H9 (cell line): ENCODE data around the gene MCF2L. TPM values are rescaled to one million over a fixed set of nuclear protein-coding genes. Genes with fewer than 3 reads are reported as not detected.

Experiments used
- DNase-seq: peaks from one replicate; pipeline ENCODE4 v3.0.0-alpha.2; 2017
- H2AFZ ChIP-seq: one replicate; pipeline ENCODE4 v1.6.1; 2013; ENCODE audit warnings: mild to moderate bottlenecking, low read length, control low read depth, moderate library complexity
- H2AK5ac ChIP-seq: 2 replicates; pipeline ENCODE4 v1.6.1; 2013; ENCODE audit warnings: low read length, control low read depth, mixed read lengths; ENCODE audit not compliant: insufficient read length
- H2BK120ac ChIP-seq: one replicate; pipeline ENCODE4 v1.6.1; 2013; ENCODE audit warnings: low read depth, mild to moderate bottlenecking, low read length, control low read depth, inconsistent platforms; ENCODE audit not compliant: poor library complexity, severe bottlenecking
- H2BK12ac ChIP-seq: 2 replicates; pipeline ENCODE4 v1.6.1; 2013; ENCODE audit warnings: low read length, control low read depth, mixed read lengths, low read depth; ENCODE audit not compliant: insufficient read length
- H2BK15ac ChIP-seq: 2 replicates; pipeline ENCODE4 v1.6.1; 2013; ENCODE audit warnings: low read depth, low read length, control low read depth
- H2BK20ac ChIP-seq: one replicate; pipeline ENCODE4 v1.6.1; 2013; ENCODE audit warnings: low read depth, mild to moderate bottlenecking, low read length, control low read depth, inconsistent platforms; ENCODE audit not compliant: poor library complexity, severe bottlenecking
- H2BK5ac ChIP-seq: 2 replicates; pipeline ENCODE4 v1.6.1; 2013; ENCODE audit warnings: low read length, control low read depth, mixed read lengths; ENCODE audit not compliant: insufficient read length
- H3K14ac ChIP-seq: 2 replicates; pipeline ENCODE4 v1.6.1; 2013; ENCODE audit warnings: low read length, control low read depth; ENCODE audit not compliant: insufficient read depth
- H3K18ac ChIP-seq: 2 replicates; pipeline ENCODE4 v1.6.1; 2013; ENCODE audit warnings: low read depth, mild to moderate bottlenecking, mixed read lengths, low read length, control low read depth; ENCODE audit not compliant: insufficient read length
- H3K23ac ChIP-seq: 2 replicates; pipeline ENCODE4 v1.6.1; 2013; ENCODE audit warnings: low read length, control low read depth, mixed read lengths, low read depth; ENCODE audit not compliant: insufficient read length
- H3K23me2 ChIP-seq: 2 replicates; pipeline ENCODE4 v1.6.1; 2013; ENCODE audit warnings: low read depth, mild to moderate bottlenecking, mixed read lengths, low read length, control low read depth; ENCODE audit not compliant: insufficient read length, poor library complexity, severe bottlenecking
- H3K27ac ChIP-seq: 2 replicates; pipeline ENCODE4 v1.5.1; 2013; ENCODE audit warnings: low read length, control low read depth, mixed read lengths, low read depth; ENCODE audit not compliant: insufficient read length
- H3K27me3 ChIP-seq: 2 replicates; pipeline ENCODE4 v1.6.1; 2013; ENCODE audit warnings: low read length, control low read depth, inconsistent platforms; ENCODE audit not compliant: insufficient read depth
- H3K4ac ChIP-seq: 2 replicates; pipeline ENCODE4 v1.6.1; 2013; ENCODE audit warnings: low read depth, mild to moderate bottlenecking, control low read depth, inconsistent platforms, low read length, moderate library complexity
- H3K4me1 ChIP-seq: 2 replicates; pipeline ENCODE4 v1.6.1; 2013; ENCODE audit warnings: low read length, control low read depth, inconsistent platforms; ENCODE audit not compliant: insufficient read depth
- H3K4me2 ChIP-seq: 2 replicates; pipeline ENCODE4 v1.6.1; 2013; ENCODE audit warnings: low read length, control low read depth, mixed read lengths; ENCODE audit not compliant: insufficient read length, insufficient read depth
- H3K56ac ChIP-seq: 2 replicates; pipeline ENCODE4 v1.6.1; 2013; ENCODE audit warnings: low read depth, mild to moderate bottlenecking, mixed read lengths, low read length, control low read depth; ENCODE audit not compliant: insufficient read length
- H3K79me1 ChIP-seq: 2 replicates; pipeline ENCODE4 v1.6.1; 2013; ENCODE audit warnings: low read depth, mild to moderate bottlenecking, moderate library complexity, low read length, control low read depth, inconsistent platforms; ENCODE audit not compliant: insufficient read depth, poor library complexity, severe bottlenecking
- H3K79me2 ChIP-seq: 2 replicates; pipeline ENCODE4 v1.6.1; 2013; ENCODE audit warnings: low read length, control low read depth, inconsistent platforms; ENCODE audit not compliant: insufficient read depth
- H3K9ac ChIP-seq: 2 replicates; pipeline ENCODE4 v1.6.1; 2013; ENCODE audit warnings: low read length, control low read depth, mixed read lengths; ENCODE audit not compliant: insufficient read length; ENCODE audit errors: extremely low read depth
- H3K9me3 ChIP-seq: one replicate; pipeline ENCODE4 v1.6.1; 2013; ENCODE audit warnings: low read depth, low read length, inconsistent platforms; ENCODE audit not compliant: control insufficient read depth
- H3T11ph ChIP-seq: one replicate; pipeline ENCODE4 v1.6.1; 2013; ENCODE audit warnings: mild to moderate bottlenecking, low read length, control low read depth, inconsistent platforms
- H4K20me1 ChIP-seq: one replicate; pipeline ENCODE4 v1.6.1; 2013; ENCODE audit not compliant: control insufficient read depth, insufficient read length, insufficient read depth
- H4K5ac ChIP-seq: 2 replicates; pipeline ENCODE4 v1.6.1; 2013; ENCODE audit warnings: low read depth, mild to moderate bottlenecking, mixed read lengths, low read length, control low read depth; ENCODE audit not compliant: insufficient read length
- H4K8ac ChIP-seq: replicated peaks from 2 replicates; pipeline ENCODE4 v1.6.1; 2013; ENCODE audit warnings: low read length, control low read depth, mixed read lengths, low read depth; ENCODE audit not compliant: insufficient read length
- H4K91ac ChIP-seq: 2 replicates; pipeline ENCODE4 v1.6.1; 2013; ENCODE audit warnings: low read depth, mild to moderate bottlenecking, moderate library complexity, mixed read lengths, low read length, control low read depth; ENCODE audit not compliant: insufficient read length
- H3K27ac Mint-ChIP-seq, 3 experiments: 2 replicates in 2 of 3; 3 replicates in 1 of 3; pipeline ENCODE4 v1.8.0; 2020 to 2021; ENCODE audit warnings: mixed read lengths in 3 of 3, mild to moderate bottlenecking in 1 of 3, moderate library complexity in 1 of 3
- H3K27me3 Mint-ChIP-seq: 2 replicates; pipeline ENCODE4 v1.8.0; 2021; ENCODE audit warnings: low read depth, mild to moderate bottlenecking, moderate library complexity, mixed read lengths
- H3K36me3 Mint-ChIP-seq, 3 experiments: 2 replicates in 2 of 3; 3 replicates in 1 of 3; pipeline ENCODE4 v1.8.0; 2020 to 2021; ENCODE audit warnings: low read depth in 3 of 3, mixed read lengths in 3 of 3; ENCODE audit not compliant: insufficient read depth in 1 of 3
- H3K4me1 Mint-ChIP-seq, 2 experiments: 2 replicates each; pipeline ENCODE4 v1.8.0; 2020; ENCODE audit warnings: mixed read lengths in 2 of 2
- H3K4me3 Mint-ChIP-seq, 2 experiments: 2 replicates in 1 of 2; 3 replicates in 1 of 2; pipeline ENCODE4 v1.8.0; 2020 to 2021; ENCODE audit warnings: mild to moderate bottlenecking in 2 of 2, mixed read lengths in 2 of 2, moderate library complexity in 1 of 2
- H3K9me3 Mint-ChIP-seq, 2 experiments: 2 replicates in 1 of 2; 3 replicates in 1 of 2; pipeline ENCODE4 v1.8.0; 2020; ENCODE audit warnings: mild to moderate bottlenecking in 2 of 2, mixed read lengths in 2 of 2, moderate library complexity in 1 of 2
- CTCF ChIP-seq: fragments of 200-600 bp; sonication (generic); conservative IDR thresholded peaks from 3 replicates; pipeline ENCODE4 v1.8.0; 2021; ENCODE audit warnings: antibody characterized with exemption, mild to moderate bottlenecking
- WGBS: extraction: QIAGEN DNeasy Blood & Tissue Kit; methylation state at CpG from one replicate; pipeline ENCODE4 v1.1.7; 2013; ENCODE audit warnings: missing lambda C conversion rate, low lambda C conversion rate, mixed read lengths; ENCODE audit not compliant: insufficient read length; ENCODE audit errors: extremely low coverage; 5-methylcytosine and 5-hydroxymethylcytosine counted together
- total RNA-seq: library from RNA; stranded (reverse); gene quantifications from 2 replicates; pipeline ENCODE4 v1.2.1, GENCODE V29; 2021

Gene MCF2L
- total RNA-seq, 1 experiment from 2014 or later: 18.5 TPM

- H3K4me2 ChIP-seq: no peak overlapping the region
- no peak overlapping the region for H4K5ac ChIP-seq
Measured at GRCh38 chr13:113051641-113052040, 82.6 kb downstream of the MCF2L start.

More at GRCh38 chr13:113051641-113052040, 82.6 kb downstream of the MCF2L start:
- H3K27ac Mint-ChIP-seq: no peak overlapping the region
- no peak overlapping the region for H4K8ac ChIP-seq
- no peaks in the 10 kb centered on the region for H3K23me2 ChIP-seq
- no peaks in the 10 kb centered on the region; a peak in 1 of 5 replicates for H3K9me3 Mint-ChIP-seq
- H3K4me3 Mint-ChIP-seq: no peak overlapping the region; a peak in 1 of 5 replicates
- no peak overlapping the region for H3K4ac ChIP-seq
- no peaks in the 10 kb centered on the region for H4K20me1 ChIP-seq
- H4K91ac ChIP-seq: no peak overlapping the region
- no peak overlapping the region for H2BK12ac ChIP-seq
- no peaks in the 10 kb centered on the region; the same call in 1 of the 2 replicates for H3K27me3 Mint-ChIP-seq
- no peak overlapping the region for H3K56ac ChIP-seq
- WGBS: no CpG with 5 or more reads among the region's 14 CpGs
- no peaks in the 10 kb centered on the region; a peak in 1 of 7 replicates for H3K36me3 Mint-ChIP-seq
- H2BK20ac ChIP-seq: no peak overlapping the region
- no peak for TF ChIP-seq CTCF
- no peaks in the 10 kb centered on the region; the same call in 1 of the 2 replicates for H3K4me1 ChIP-seq
- H3K79me1 ChIP-seq: no peaks in the 10 kb centered on the region
- H3K79me2 ChIP-seq: no peaks in the 10 kb centered on the region
- no peak overlapping the region for H3T11ph ChIP-seq
- no peaks in the 10 kb centered on the region for H3K27me3 ChIP-seq
- no peak overlapping the region for H3K27ac ChIP-seq
- no peak overlapping the region for H2BK15ac ChIP-seq
- H3K9ac ChIP-seq: no peak overlapping the region
- H3K9me3 ChIP-seq: no peaks in the 10 kb centered on the region
- H3K14ac ChIP-seq: no peak overlapping the region
- H3K23ac ChIP-seq: no peak overlapping the region
- no peak overlapping the region for H2AK5ac ChIP-seq
- H2BK120ac ChIP-seq: no peak overlapping the region
- H2BK5ac ChIP-seq: no peak overlapping the region
- no peak overlapping the region for H2AFZ ChIP-seq
- DNase-seq: no peak
- H3K4me1 Mint-ChIP-seq: peaks cover 5 to 20% of the 10 kb centered on the region in 2 experiments
- no peak overlapping the region for H3K18ac ChIP-seq
